Colonic mucosa (tissue), 4 donors: ENCODE measurements around the gene PITHD1. TPM values are rescaled to one million over a fixed set of nuclear protein-coding genes. Genes with fewer than 3 reads are reported as not detected.

ENCODE experiments used
- DNase-seq: peaks from one replicate; pipeline ENCODE4 v3.0.0-alpha.2; 2020
- H3K27ac ChIP-seq: fragments of 200-600 bp; one replicate; pipeline ENCODE4 v1.8.0; 2021
- H3K27me3 ChIP-seq: fragments of 200-600 bp; one replicate; pipeline ENCODE4 v1.8.0; 2021
- H3K36me3 ChIP-seq: fragments of 200-600 bp; one replicate; pipeline ENCODE4 v1.8.0; 2021
- H3K4me1 ChIP-seq: fragments of 200-600 bp; one replicate; pipeline ENCODE4 v1.8.0; 2021; ENCODE audit warnings: mild to moderate bottlenecking
- H3K4me3 ChIP-seq: fragments of 200-600 bp; one replicate; pipeline ENCODE4 v1.8.0; 2021
- H3K9ac ChIP-seq, 2 donors: one replicate each; pipeline ENCODE4 v1.7.0; 2013; ENCODE audit warnings: control low read depth in 2 of 2, low read depth in 2 of 2, low read length in 2 of 2
- H3K9me3 ChIP-seq: fragments of 200-600 bp; one replicate; pipeline ENCODE4 v1.8.0; 2021
- intact Hi-C: fragments of 100-400 bp; cut with DNase I; formaldehyde crosslinking; loops from one replicate; pipeline ENCODE4 v1.14.1; 2022
- total RNA-seq, 2 donors: library from RNA; stranded (reverse); fragmentation: NEBNext Ultra II Directional in 1 of 2; extraction: Animal tissue kit (Norgen Biotek cat#: 25700) in 1 of 2; gene quantifications; one replicate each; pipeline ENCODE4 v1.2.1, GENCODE V29; 2021
- TF ChIP-seq, protein P1 (sequence below): fragments of 200-600 bp; IDR thresholded peaks from one replicate; pipeline ENCODE4 v1.8.0; 2022; ENCODE audit warnings: antibody characterized with exemption, mild to moderate bottlenecking
- donor health status: healthy.
- donor health status: DM: no; HTN: no; CAD: no.
- donor health status: DM: no; HTN: no; CAD: no.

PITHD1 gene
- total RNA-seq, 2 donors from 2014 or later, result 51.5 to 51.6 TPM

GRCh38 chr1:23742670-23743286, 35.4 kb upstream of the PITHD1 start:
- TF ChIP-seq, protein P1, sequence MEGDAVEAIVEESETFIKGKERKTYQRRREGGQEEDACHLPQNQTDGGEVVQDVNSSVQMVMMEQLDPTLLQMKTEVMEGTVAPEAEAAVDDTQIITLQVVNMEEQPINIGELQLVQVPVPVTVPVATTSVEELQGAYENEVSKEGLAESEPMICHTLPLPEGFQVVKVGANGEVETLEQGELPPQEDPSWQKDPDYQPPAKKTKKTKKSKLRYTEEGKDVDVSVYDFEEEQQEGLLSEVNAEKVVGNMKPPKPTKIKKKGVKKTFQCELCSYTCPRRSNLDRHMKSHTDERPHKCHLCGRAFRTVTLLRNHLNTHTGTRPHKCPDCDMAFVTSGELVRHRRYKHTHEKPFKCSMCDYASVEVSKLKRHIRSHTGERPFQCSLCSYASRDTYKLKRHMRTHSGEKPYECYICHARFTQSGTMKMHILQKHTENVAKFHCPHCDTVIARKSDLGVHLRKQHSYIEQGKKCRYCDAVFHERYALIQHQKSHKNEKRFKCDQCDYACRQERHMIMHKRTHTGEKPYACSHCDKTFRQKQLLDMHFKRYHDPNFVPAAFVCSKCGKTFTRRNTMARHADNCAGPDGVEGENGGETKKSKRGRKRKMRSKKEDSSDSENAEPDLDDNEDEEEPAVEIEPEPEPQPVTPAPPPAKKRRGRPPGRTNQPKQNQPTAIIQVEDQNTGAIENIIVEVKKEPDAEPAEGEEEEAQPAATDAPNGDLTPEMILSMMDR, result no peak
- no peaks in the 10 kb centered on the region for H3K9me3 ChIP-seq
- H3K27me3 ChIP-seq, result no peaks in the 10 kb centered on the region
- peak overlapping the region; percentile 90 for H3K4me3 ChIP-seq
- peak; percentile 37 for DNase-seq
- peaks cover 8% of the 10 kb centered on the region for H3K4me1 ChIP-seq
- H3K36me3 ChIP-seq, result no peaks in the 10 kb centered on the region
- peak overlapping the region; percentile 87 for H3K27ac ChIP-seq
- intact Hi-C loops, result loop anchor here (2.0 kb wide), 1 partner anchor 50 kb away; no protein-coding TSS in a partner anchor
- H3K9ac ChIP-seq, result peak overlapping the region; percentile 92 to 95

- DNase-seq, result peak; percentile 84
- Histone ChIP-seq H3K4me1 (peaks cover 8% of the 10 kb centered on the region), H3K27me3 (no peaks in the 10 kb centered on the region), H3K27ac (peak within 1 kb of the TSS; percentile 87), H3K9ac (peak within 1 kb of the TSS; percentile 92 to 95), H3K9me3 (no peaks in the 10 kb centered on the region), H3K36me3 (no peaks in the 10 kb centered on the region), H3K4me3 (peak within 1 kb of the TSS; percentile 90)
- intact Hi-C loops, result loop anchor here (2.0 kb wide), 1 partner anchor 51 kb away; no protein-coding TSS in a partner anchor
- TF ChIP-seq, protein P1, result no peak
Measured at GRCh38 chr1:23743287-23744152, 34.7 kb upstream of the PITHD1 start, which contains the start of gene ELOA. TSS of gene ELOA (plus strand) at chr1:23743471. CDS start at chr1:23743504, 33 bp downstream.

GRCh38 chr1:23745515-23745914, 32.7 kb upstream of the PITHD1 start:
- TF ChIP-seq, protein P1, result peak; percentile 25
- no peaks in the 10 kb centered on the region for H3K27me3 ChIP-seq
- no peak overlapping the region for H3K4me3 ChIP-seq
- H3K4me1 ChIP-seq, result peaks cover 8% of the 10 kb centered on the region
- no peak overlapping the region for H3K27ac ChIP-seq
- H3K9ac ChIP-seq, result no peak overlapping the region
- intact Hi-C loops, result no loop called here
- H3K36me3 ChIP-seq, result no peaks in the 10 kb centered on the region
- H3K9me3 ChIP-seq, result no peaks in the 10 kb centered on the region
- DNase-seq, result no peak

DNA sequence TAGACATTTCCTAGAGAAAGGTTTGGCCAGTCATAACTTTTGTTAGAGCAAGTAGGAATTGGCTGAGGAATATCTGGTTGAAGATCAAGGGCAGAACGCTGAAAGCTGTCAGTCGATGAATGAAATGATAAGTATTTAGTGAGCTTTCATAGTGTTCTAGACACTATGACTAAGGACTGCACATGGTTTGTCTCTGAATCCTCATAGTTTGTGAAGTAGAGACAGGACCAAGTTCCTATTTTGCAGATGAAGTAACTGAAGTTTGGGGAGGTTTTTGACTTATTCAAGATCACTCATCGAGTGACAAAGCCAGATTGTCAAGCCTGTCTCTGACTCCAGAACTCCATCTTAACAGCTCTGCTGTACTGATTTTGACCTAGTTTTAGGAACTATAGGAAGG, 30.2 kb upstream of the PITHD1 start:
- TF ChIP-seq, protein P1, result no peak
- no peaks in the 10 kb centered on the region for H3K9me3 ChIP-seq
- DNase-seq, result no peak

GRCh38 chr1:23751050-23751814, 27.0 kb upstream of the PITHD1 start:
- intact Hi-C loops, result loop anchor here (5.0 kb wide), 1 partner anchor 114 kb away; no protein-coding TSS in a partner anchor
- Histone ChIP-seq H3K27ac (no peak overlapping the region), H3K4me1 (no peaks in the 10 kb centered on the region), H3K9me3 (no peaks in the 10 kb centered on the region), H3K36me3 (peaks cover 32% of the 10 kb centered on the region), H3K27me3 (no peaks in the 10 kb centered on the region), H3K4me3 (no peak overlapping the region), H3K9ac (no peak overlapping the region)
- TF ChIP-seq, protein P1, result peak; percentile 49
- DNase-seq, result peak; percentile 38

More for the DNA sequence above, 30.2 kb upstream of the PITHD1 start:
- no peak overlapping the region for H3K27ac ChIP-seq
- H3K27me3 ChIP-seq, result no peaks in the 10 kb centered on the region
- H3K36me3 ChIP-seq, result peaks cover 13% of the 10 kb centered on the region
- no peak overlapping the region for H3K4me3 ChIP-seq
- no peak overlapping the region for H3K9ac ChIP-seq
- peaks cover 8% of the 10 kb centered on the region for H3K4me1 ChIP-seq
- intact Hi-C loops, result no loop called here
